ENCODE data around the gene AGAP1.

Gene AGAP1

GRCh38 chr2:235483313-235483712, 10.5 kb upstream of the AGAP1 start:
- TF ChIP-seq SIN3A (IDR thresholded peaks at IDR 0.05; ENCODE audit: borderline replicate concordance, insufficient read depth, low read length) = no peak
- no peak for TF ChIP-seq REST (IDR thresholded peaks at IDR 0.05; ENCODE audit: insufficient read depth in 1 of 2, low read depth in 2 of 2, low read length in 2 of 2)
- no peak for TF ChIP-seq TAF1 (IDR thresholded peaks at IDR 0.05; ENCODE audit: borderline replicate concordance, insufficient read depth, low read length)
- TF ChIP-seq POLR2AphosphoS5 (IDR thresholded peaks at IDR 0.05; ENCODE audit: low read depth, low read length) = no peak
- TF ChIP-seq FOXP2 (optimal IDR thresholded peaks at IDR 0.05; ENCODE audit: borderline replicate concordance, extremely low read depth, extremely low read length, insufficient read depth) = no peak

GRCh38 chr2:235485362-235485761, 8.5 kb upstream of the AGAP1 start:
- no peak for TF ChIP-seq SIN3A (IDR thresholded peaks at IDR 0.05; ENCODE audit: borderline replicate concordance, insufficient read depth, low read length)
- TF ChIP-seq POLR2AphosphoS5 (IDR thresholded peaks at IDR 0.05; ENCODE audit: low read depth, low read length) = no peak
- TF ChIP-seq FOXP2 (optimal IDR thresholded peaks at IDR 0.05; ENCODE audit: borderline replicate concordance, extremely low read depth, extremely low read length, insufficient read depth) = no peak
- no peak for TF ChIP-seq REST (IDR thresholded peaks at IDR 0.05; ENCODE audit: insufficient read depth in 1 of 2, low read depth in 2 of 2, low read length in 2 of 2)
- no peak for TF ChIP-seq TAF1 (IDR thresholded peaks at IDR 0.05; ENCODE audit: borderline replicate concordance, insufficient read depth, low read length)

GRCh38 chr2:235486729-235487128, 7.1 kb upstream of the AGAP1 start:
- TF ChIP-seq TAF1 (IDR thresholded peaks at IDR 0.05; ENCODE audit: borderline replicate concordance, insufficient read depth, low read length) = no peak
- no peak for TF ChIP-seq SIN3A (IDR thresholded peaks at IDR 0.05; ENCODE audit: borderline replicate concordance, insufficient read depth, low read length)
- TF ChIP-seq FOXP2 (optimal IDR thresholded peaks at IDR 0.05; ENCODE audit: borderline replicate concordance, extremely low read depth, extremely low read length, insufficient read depth) = no peak
- TF ChIP-seq POLR2AphosphoS5 (IDR thresholded peaks at IDR 0.05; ENCODE audit: low read depth, low read length) = no peak

- TF ChIP-seq SIN3A (IDR thresholded peaks at IDR 0.05; ENCODE audit: borderline replicate concordance, insufficient read depth, low read length) (no peak), FOXP2 (optimal IDR thresholded peaks at IDR 0.05; ENCODE audit: borderline replicate concordance, extremely low read depth, extremely low read length, insufficient read depth) (no peak), POLR2AphosphoS5 (IDR thresholded peaks at IDR 0.05; ENCODE audit: low read depth, low read length) (no peak), TAF1 (IDR thresholded peaks at IDR 0.05; ENCODE audit: borderline replicate concordance, insufficient read depth, low read length) (no peak), REST (IDR thresholded peaks at IDR 0.05; ENCODE audit: insufficient read depth in 1 of 2, low read depth in 2 of 2, low read length in 2 of 2) (no peak)
These were observed 3.9 kb upstream of the AGAP1 start for GRCh38 chr2:235489897-235490296.

- TF ChIP-seq SIN3A (IDR thresholded peaks at IDR 0.05; ENCODE audit: borderline replicate concordance, insufficient read depth, low read length) (no peak), TAF1 (IDR thresholded peaks at IDR 0.05; ENCODE audit: borderline replicate concordance, insufficient read depth, low read length) (no peak), REST (IDR thresholded peaks at IDR 0.05; ENCODE audit: insufficient read depth in 1 of 2, low read depth in 2 of 2, low read length in 2 of 2) (no peak)
These were observed 946 bp upstream of the AGAP1 start for GRCh38 chr2:235492850-235493344.
